Hepatocyte (in vitro differentiated cells): ENCODE measurements around the gene CYP24A1.

ENCODE experiments used
- CTCF ChIP-seq: fragments of 200-600 bp; sonication (generic); IDR thresholded peaks from 2 replicates; pipeline ENCODE4 v1.5.1; 2016; ENCODE audit warnings: antibody characterized with exemption, mild to moderate bottlenecking; ENCODE audit not compliant: poor library complexity
- EZH2 ChIP-seq: fragments of 200-600 bp; sonication (generic); IDR thresholded peaks from 2 replicates; pipeline ENCODE4 v1.6.1; 2016; ENCODE audit warnings: antibody characterized with exemption, mild to moderate bottlenecking, borderline replicate concordance
- EZH2phosphoT487 ChIP-seq: fragments of 200-600 bp; sonication (generic); IDR thresholded peaks from one replicate; pipeline ENCODE4 v1.6.1; 2018; ENCODE audit warnings: antibody characterized with exemption, mild to moderate bottlenecking, low read depth, moderate library complexity; ENCODE audit not compliant: unreplicated experiment, severe bottlenecking

- TF ChIP-seq CTCF (no peak), EZH2phosphoT487 (no peak), EZH2 (no peak)
Observed at GRCh38 chr20:54217762-54218161, 44.0 kb upstream of the CYP24A1 start.
